SH-SY5Y (cell line): ENCODE results near the gene TMEM60.

Source experiments
- GATA2 ChIP-seq: IDR thresholded peaks from 2 replicates; pipeline ENCODE4 v1.6.1; 2011; ENCODE audit warnings: mild to moderate bottlenecking, low read depth, low read length
- GATA3 ChIP-seq: IDR thresholded peaks from 2 replicates; pipeline ENCODE4 v1.6.1; 2011; ENCODE audit warnings: low read depth, mild to moderate bottlenecking, low read length, moderate library complexity

DNA sequence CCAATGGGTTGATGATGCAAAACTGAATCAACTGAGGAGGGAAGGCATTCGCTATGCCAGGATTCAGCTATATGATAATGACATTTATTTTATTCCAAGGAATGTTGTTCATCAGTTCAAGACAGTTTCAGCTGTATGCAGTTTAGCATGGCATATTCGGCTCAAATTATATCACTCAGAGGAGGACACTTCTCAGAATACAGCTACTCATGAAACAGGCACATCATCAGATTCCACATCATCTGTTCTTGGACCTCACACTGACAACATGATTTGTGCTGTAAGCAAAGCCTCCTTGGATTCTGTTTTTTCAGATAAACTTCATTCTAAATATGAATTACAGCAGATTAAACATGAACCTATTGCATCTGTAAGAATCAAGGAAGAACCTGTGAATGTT is 19.7 kb downstream of the TMEM60 start:
- no peak for TF ChIP-seq GATA3
- no peak for TF ChIP-seq GATA2
